ENCODE measurements around the gene RPL27. TPM values are rescaled to one million over a fixed set of nuclear protein-coding genes. Genes with fewer than 3 reads are reported as not detected.

RPL27 gene
- total and polyA plus RNA-seq, 2 of the 13 experiments (the other 11 are each of a cell fraction or from before 2014, with no cell fraction given), result 1,585 to 5,840 TPM

DNA sequence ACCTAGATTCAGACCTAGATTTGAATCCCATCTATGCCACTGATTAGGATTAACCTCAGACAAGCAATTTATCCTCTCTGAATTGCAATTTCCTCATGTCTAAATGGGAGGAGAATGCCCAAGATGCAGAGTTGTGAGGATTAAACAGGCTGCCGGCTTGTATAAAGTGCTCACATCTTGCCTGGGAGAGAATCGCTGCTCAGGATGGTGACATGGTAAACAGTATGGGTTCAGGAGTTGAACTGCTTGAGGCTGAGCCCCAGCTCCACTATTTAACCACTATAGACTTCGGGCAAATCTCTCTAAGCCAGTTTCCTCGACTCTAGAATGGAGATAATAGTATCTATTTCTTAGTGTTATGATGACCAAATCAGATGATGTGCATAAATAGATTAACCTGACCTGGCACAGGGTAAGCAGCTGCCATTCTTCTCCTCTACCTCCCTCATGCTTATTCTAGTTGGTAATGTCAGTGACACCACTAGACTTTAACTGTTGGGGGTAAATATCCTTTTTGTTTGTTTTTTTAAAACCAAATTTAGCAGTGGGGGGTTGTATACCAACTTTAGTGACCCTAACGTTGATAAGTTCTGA, 732 bp upstream of the RPL27 start (continued):
- TF ChIP-seq, protein P1, sequence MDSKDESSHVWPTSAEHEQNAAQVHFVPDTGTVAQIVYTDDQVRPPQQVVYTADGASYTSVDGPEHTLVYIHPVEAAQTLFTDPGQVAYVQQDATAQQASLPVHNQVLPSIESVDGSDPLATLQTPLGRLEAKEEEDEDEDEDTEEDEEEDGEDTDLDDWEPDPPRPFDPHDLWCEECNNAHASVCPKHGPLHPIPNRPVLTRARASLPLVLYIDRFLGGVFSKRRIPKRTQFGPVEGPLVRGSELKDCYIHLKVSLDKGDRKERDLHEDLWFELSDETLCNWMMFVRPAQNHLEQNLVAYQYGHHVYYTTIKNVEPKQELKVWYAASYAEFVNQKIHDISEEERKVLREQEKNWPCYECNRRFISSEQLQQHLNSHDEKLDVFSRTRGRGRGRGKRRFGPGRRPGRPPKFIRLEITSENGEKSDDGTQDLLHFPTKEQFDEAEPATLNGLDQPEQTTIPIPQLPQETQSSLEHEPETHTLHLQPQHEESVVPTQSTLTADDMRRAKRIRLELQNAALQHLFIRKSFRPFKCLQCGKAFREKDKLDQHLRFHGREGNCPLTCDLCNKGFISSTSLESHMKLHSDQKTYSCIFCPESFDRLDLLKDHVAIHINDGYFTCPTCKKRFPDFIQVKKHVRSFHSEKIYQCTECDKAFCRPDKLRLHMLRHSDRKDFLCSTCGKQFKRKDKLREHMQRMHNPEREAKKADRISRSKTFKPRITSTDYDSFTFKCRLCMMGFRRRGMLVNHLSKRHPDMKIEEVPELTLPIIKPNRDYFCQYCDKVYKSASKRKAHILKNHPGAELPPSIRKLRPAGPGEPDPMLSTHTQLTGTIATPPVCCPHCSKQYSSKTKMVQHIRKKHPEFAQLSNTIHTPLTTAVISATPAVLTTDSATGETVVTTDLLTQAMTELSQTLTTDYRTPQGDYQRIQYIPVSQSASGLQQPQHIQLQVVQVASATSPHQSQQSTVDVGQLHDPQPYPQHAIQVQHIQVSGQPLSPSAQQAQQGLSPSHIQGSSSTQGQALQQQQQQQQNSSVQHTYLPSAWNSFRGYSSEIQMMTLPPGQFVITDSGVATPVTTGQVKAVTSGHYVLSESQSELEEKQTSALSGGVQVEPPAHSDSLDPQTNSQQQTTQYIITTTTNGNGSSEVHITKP (CRISPR knock-in tag; IDR thresholded peaks at IDR 0.05; ENCODE audit: low read depth), result no peak
- TF ChIP-seq GZF1 (CRISPR knock-in tag; IDR thresholded peaks at IDR 0.05), result no peak
- no peak for TF ChIP-seq RARA (CRISPR knock-in tag; IDR thresholded peaks at IDR 0.05)
- no peak for TF ChIP-seq RFXAP (CRISPR knock-in tag; IDR thresholded peaks at IDR 0.05; ENCODE audit: borderline replicate concordance)
- no peak for TF ChIP-seq ZNF616 (CRISPR knock-in tag; IDR thresholded peaks at IDR 0.05; ENCODE audit: low read depth)
- no peak for TF ChIP-seq MAFF (IDR thresholded peaks at IDR 0.05; ENCODE audit: low read depth, low read length)
- TF ChIP-seq ZNF256 (CRISPR knock-in tag; conservative IDR thresholded peaks at IDR 0.05), result peak; percentile 72; the same call in 1 of the 2 replicates
- TF ChIP-seq ZNF878 (CRISPR knock-in tag; IDR thresholded peaks at IDR 0.05), result no peak
- TF ChIP-seq ZFP37 (CRISPR knock-in tag; IDR thresholded peaks at IDR 0.05; ENCODE audit: borderline replicate concordance), result 0 out of 2 replicates have a peak, but pooled peaks have one; percentile 14
- no peak for TF ChIP-seq YY1 (IDR thresholded peaks at IDR 0.05; ENCODE audit: insufficient read depth, insufficient replicate concordance, low read depth, low read length)
- TF ChIP-seq ZNF101 (CRISPR knock-in tag; IDR thresholded peaks at IDR 0.05; ENCODE audit: borderline replicate concordance, low read depth), result no peak
- peak; percentile 21; the same call in 1 of the 2 replicates for TF ChIP-seq MED13 (CRISPR knock-in tag; IDR thresholded peaks at IDR 0.05)
- TF ChIP-seq PHB2 (IDR thresholded peaks at IDR 0.05; ENCODE audit: partially characterized antibody), result no peak
- no peak; the same call in 1 of the 2 replicates for TF ChIP-seq FOXA3 (CRISPR knock-in tag; IDR thresholded peaks at IDR 0.05)
- TF ChIP-seq, protein P2, sequence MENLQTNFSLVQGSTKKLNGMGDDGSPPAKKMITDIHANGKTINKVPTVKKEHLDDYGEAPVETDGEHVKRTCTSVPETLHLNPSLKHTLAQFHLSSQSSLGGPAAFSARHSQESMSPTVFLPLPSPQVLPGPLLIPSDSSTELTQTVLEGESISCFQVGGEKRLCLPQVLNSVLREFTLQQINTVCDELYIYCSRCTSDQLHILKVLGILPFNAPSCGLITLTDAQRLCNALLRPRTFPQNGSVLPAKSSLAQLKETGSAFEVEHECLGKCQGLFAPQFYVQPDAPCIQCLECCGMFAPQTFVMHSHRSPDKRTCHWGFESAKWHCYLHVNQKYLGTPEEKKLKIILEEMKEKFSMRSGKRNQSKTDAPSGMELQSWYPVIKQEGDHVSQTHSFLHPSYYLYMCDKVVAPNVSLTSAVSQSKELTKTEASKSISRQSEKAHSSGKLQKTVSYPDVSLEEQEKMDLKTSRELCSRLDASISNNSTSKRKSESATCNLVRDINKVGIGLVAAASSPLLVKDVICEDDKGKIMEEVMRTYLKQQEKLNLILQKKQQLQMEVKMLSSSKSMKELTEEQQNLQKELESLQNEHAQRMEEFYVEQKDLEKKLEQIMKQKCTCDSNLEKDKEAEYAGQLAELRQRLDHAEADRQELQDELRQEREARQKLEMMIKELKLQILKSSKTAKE (CRISPR knock-in tag; IDR thresholded peaks at IDR 0.05; ENCODE audit: borderline replicate concordance), result no peak
- TF ChIP-seq ZNF3 (CRISPR knock-in tag; IDR thresholded peaks at IDR 0.05), result no peak
- TF ChIP-seq, protein P3, sequence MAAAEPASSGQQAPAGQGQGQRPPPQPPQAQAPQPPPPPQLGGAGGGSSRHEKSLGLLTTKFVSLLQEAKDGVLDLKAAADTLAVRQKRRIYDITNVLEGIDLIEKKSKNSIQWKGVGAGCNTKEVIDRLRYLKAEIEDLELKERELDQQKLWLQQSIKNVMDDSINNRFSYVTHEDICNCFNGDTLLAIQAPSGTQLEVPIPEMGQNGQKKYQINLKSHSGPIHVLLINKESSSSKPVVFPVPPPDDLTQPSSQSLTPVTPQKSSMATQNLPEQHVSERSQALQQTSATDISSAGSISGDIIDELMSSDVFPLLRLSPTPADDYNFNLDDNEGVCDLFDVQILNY (CRISPR knock-in tag; conservative IDR thresholded peaks at IDR 0.05), result no peak
- TF ChIP-seq, protein P4, sequence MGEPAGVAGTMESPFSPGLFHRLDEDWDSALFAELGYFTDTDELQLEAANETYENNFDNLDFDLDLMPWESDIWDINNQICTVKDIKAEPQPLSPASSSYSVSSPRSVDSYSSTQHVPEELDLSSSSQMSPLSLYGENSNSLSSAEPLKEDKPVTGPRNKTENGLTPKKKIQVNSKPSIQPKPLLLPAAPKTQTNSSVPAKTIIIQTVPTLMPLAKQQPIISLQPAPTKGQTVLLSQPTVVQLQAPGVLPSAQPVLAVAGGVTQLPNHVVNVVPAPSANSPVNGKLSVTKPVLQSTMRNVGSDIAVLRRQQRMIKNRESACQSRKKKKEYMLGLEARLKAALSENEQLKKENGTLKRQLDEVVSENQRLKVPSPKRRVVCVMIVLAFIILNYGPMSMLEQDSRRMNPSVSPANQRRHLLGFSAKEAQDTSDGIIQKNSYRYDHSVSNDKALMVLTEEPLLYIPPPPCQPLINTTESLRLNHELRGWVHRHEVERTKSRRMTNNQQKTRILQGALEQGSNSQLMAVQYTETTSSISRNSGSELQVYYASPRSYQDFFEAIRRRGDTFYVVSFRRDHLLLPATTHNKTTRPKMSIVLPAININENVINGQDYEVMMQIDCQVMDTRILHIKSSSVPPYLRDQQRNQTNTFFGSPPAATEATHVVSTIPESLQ (CRISPR knock-in tag; conservative IDR thresholded peaks at IDR 0.05), result no peak
- 0 out of 2 replicates have a peak, but pooled peaks have one; percentile 20 for TF ChIP-seq HNF4A (CRISPR knock-in tag; IDR thresholded peaks at IDR 0.05)
- 0 out of 3 replicates have a peak, but pooled peaks have one; percentile 20 for TF ChIP-seq MXI1 (IDR thresholded peaks at IDR 0.05; ENCODE audit: borderline replicate concordance, low read depth, low read length)
- no peak for TF ChIP-seq ZBTB20 (CRISPR knock-in tag; IDR thresholded peaks at IDR 0.05; ENCODE audit: borderline replicate concordance, low read depth)

Data from HepG2 (cell line).